ENCODE results near the gene NKD1.

The NKD1 gene

GRCh38 chr16:50616386-50616785 lies 68.2 kb downstream of the NKD1 start:
- DNase-seq (ENCODE audit: low read depth), result no peak
- H3K4me3 ChIP-seq (ENCODE audit: low read length), result no peak overlapping the region
- TF ChIP-seq CTCF (IDR thresholded peaks at IDR 0.05; ENCODE audit: insufficient read depth, low read depth, low read length, missing control alignments), result no peak

- TF ChIP-seq CTCF (IDR thresholded peaks at IDR 0.05; ENCODE audit: insufficient read depth, low read depth, low read length, missing control alignments), result no peak
- no peak overlapping the region for H3K4me3 ChIP-seq (ENCODE audit: low read length)
- DNase-seq (ENCODE audit: low read depth), result no peak
Measured at GRCh38 chr16:50616883-50617645, 68.9 kb downstream of the NKD1 start.

GRCh38 chr16:50617646-50618184 lies 69.5 kb downstream of the NKD1 start:
- TF ChIP-seq CTCF (IDR thresholded peaks at IDR 0.05; ENCODE audit: insufficient read depth, low read depth, low read length, missing control alignments), result no peak
- no peak for DNase-seq (ENCODE audit: low read depth)
- no peak overlapping the region for H3K4me3 ChIP-seq (ENCODE audit: low read length)

GRCh38 chr16:50618238-50618918 lies 70.2 kb downstream of the NKD1 start:
- no peak overlapping the region for H3K4me3 ChIP-seq (ENCODE audit: low read length)
- no peak for TF ChIP-seq CTCF (IDR thresholded peaks at IDR 0.05; ENCODE audit: insufficient read depth, low read depth, low read length, missing control alignments)
- DNase-seq (ENCODE audit: low read depth), result no peak

GRCh38 chr16:50619702-50620491 lies 71.7 kb downstream of the NKD1 start:
- no peak for DNase-seq (ENCODE audit: low read depth)
- no peak for TF ChIP-seq CTCF (IDR thresholded peaks at IDR 0.05; ENCODE audit: insufficient read depth, low read depth, low read length, missing control alignments)
- H3K4me3 ChIP-seq (ENCODE audit: low read length), result no peak overlapping the region

GRCh38 chr16:50620646-50621451 lies 72.7 kb downstream of the NKD1 start:
- no peak overlapping the region for H3K4me3 ChIP-seq (ENCODE audit: low read length)
- TF ChIP-seq CTCF (IDR thresholded peaks at IDR 0.05; ENCODE audit: insufficient read depth, low read depth, low read length, missing control alignments), result no peak
- DNase-seq (ENCODE audit: low read depth), result no peak

All from epithelial cell of esophagus (primary cell).